Stimulated activated CD8-positive, alpha-beta memory T cell treated with anti-CD3 and anti-CD28 coated beads, Interleukin-4, amount 100 ng/mL, for 24 hours (primary cell): ENCODE data around the gene ATXN3.
"Not testable (repeated sequence)": the region's sequence is repeated elsewhere in the genome, so short reads cannot be mapped to it uniquely, and the experiment has no call there.

Experiments
- DNase-seq: peaks from one replicate; pipeline ENCODE4 v3.0.0-alpha.2; 2020; ENCODE audit warnings: low read depth

ATXN3 gene

GRCh38 chr14:92058006-92058917, 48.1 kb downstream of the ATXN3 start:
- no peak for DNase-seq

- no peak for DNase-seq
Observed at GRCh38 chr14:92049781-92050180, 56.6 kb downstream of the ATXN3 start.

- not testable (repeated sequence) for DNase-seq
Observed at GRCh38 chr14:92049221-92049620, 57.2 kb downstream of the ATXN3 start.

GRCh38 chr14:92045904-92046303, 60.5 kb downstream of the ATXN3 start:
- DNase-seq: not testable (repeated sequence)

- DNase-seq: not testable (repeated sequence)
Observed at GRCh38 chr14:92041766-92042165, 64.6 kb downstream of the ATXN3 start.

- DNase-seq: no peak
Observed at GRCh38 chr14:92041203-92041602, 65.2 kb downstream of the ATXN3 start.

- no peak for DNase-seq
Observed at GRCh38 chr14:92040431-92041051, 65.8 kb downstream of the ATXN3 start.

- peak; percentile 92 for DNase-seq
Observed at GRCh38 chr14:92039719-92040430, 66.5 kb downstream of the ATXN3 start, which contains the start of gene TRIP11. TSS of gene TRIP11 (minus strand) at chr14:92040059. CDS start at chr14:92039685, 374 bp downstream.

- DNase-seq: peak; percentile 30
Observed at GRCh38 chr14:92039063-92039718, 67.2 kb downstream of the ATXN3 start.

GRCh38 chr14:92037989-92038388, 68.4 kb downstream of the ATXN3 start:
- DNase-seq: no peak

- DNase-seq: no peak
Observed at GRCh38 chr14:92035890-92036289, 70.5 kb downstream of the ATXN3 start.

GRCh38 chr14:92033906-92034687, 72.3 kb downstream of the ATXN3 start:
- DNase-seq: no peak

GRCh38 chr14:92033433-92033832, 72.9 kb downstream of the ATXN3 start:
- DNase-seq: no peak

GRCh38 chr14:92026548-92027190, 79.7 kb downstream of the ATXN3 start:
- no peak for DNase-seq

- no peak for DNase-seq
Observed at GRCh38 chr14:92022036-92022435, 84.3 kb downstream of the ATXN3 start.

- DNase-seq: no peak
Observed at GRCh38 chr14:92021523-92021922, 84.9 kb downstream of the ATXN3 start.

GRCh38 chr14:92014040-92014439, 92.3 kb downstream of the ATXN3 start:
- DNase-seq: no peak

- no peak for DNase-seq
Observed at GRCh38 chr14:92012121-92012748, 94.1 kb downstream of the ATXN3 start.

GRCh38 chr14:92010644-92011043, 95.7 kb downstream of the ATXN3 start:
- no peak for DNase-seq

GRCh38 chr14:92009604-92010003, 96.8 kb downstream of the ATXN3 start:
- no peak for DNase-seq
